DLD1 (cell line): ENCODE results near the gene MCTP1.
"Not testable (repeated sequence)": the region's sequence is repeated elsewhere in the genome, so short reads cannot be mapped to it uniquely, and the experiment has no call there.

Experiments
- in situ Hi-C: cut with HindIII; loops from 2 replicates; pipeline ENCODE4 v1.10.0; 2017; ENCODE audit warnings: low sequenced_read_pairs

Gene MCTP1

DNA sequence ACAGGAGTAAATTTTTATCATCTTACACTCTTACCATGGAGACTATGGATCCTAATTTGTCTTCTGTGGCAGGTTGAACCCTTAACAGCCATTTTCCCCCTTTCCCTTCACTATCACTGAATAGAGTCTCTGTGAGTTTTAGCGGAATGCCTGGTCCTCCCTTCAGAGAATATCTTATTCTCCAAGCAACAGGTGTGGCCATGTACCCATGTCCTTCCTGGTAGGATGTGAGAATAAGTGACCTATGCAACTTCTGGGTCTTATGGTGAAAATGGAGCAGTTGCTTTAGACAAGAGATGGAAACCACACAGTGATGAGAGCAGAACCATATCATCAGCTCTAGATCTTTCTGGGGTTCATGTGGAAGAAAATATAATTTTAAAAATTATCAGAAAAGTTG lies 312.6 kb downstream of the MCTP1 start:
- in situ Hi-C loops, result no loop called here

- in situ Hi-C loops, result no loop called here
Observed at GRCh38 chr5:94969174-94969573, 315.7 kb downstream of the MCTP1 start.

GRCh38 chr5:94968507-94969095 lies 316.3 kb downstream of the MCTP1 start:
- in situ Hi-C loops, result no loop called here

DNA sequence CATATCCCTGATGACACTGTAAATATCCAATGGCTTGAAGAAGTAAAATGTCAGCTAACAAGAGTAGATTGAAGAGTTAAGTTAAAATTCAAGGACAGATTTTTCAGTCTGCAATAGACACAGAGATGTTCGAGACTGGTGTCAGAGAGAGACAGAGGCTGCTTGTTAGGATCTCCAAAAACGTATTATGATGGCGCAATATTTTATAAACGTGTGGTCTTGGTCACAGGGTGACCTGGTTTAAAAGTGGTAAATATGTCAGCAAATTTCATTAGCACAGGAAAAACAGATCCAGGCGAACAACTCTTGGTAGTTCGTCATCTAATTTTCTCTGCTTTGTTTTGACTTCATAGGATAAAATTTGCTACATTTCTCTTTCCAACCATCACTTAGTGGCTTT lies 317.4 kb downstream of the MCTP1 start:
- in situ Hi-C loops, result no loop called here

- in situ Hi-C loops, result not testable (repeated sequence)
Observed at GRCh38 chr5:94959279-94959678, 325.6 kb downstream of the MCTP1 start.

DNA sequence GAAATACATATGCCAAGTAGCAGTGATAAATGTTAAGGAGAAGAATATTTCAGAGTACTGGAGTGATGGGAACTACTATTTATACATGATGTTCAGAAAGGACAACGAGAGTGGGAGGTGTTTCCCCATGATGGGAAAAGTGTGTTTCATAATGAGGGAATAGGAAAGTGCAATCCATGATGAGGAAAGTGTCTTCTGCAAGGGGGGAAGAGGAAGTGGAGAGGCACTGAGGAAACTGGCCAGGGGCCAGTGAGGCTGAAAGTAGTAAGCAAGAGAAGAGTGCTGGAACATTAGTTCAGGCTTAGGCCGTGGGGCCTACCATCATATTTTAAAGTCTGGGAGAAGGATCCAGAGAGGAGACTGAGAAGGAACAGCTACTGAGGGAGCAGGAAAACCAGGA lies 339.2 kb downstream of the MCTP1 start:
- in situ Hi-C loops, result no loop called here

DNA sequence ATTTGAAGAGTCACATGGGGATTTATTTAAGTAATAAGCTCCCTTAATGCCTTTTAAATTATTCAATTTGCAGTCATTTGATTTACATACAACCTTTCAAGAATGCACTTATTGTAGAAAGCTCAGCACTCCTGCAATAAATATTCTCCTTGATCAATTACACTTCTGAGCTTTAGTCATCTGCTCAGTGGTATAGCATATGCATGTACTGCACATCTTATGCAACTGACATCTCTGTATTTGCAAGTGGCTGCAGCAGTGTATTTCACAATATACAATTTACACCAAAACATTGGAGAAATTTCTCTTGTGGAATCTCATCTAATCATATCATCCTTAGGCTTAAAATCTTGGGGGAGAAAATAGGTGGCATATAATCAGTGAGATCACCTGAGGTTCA lies 340.7 kb downstream of the MCTP1 start:
- in situ Hi-C loops, result no loop called here

GRCh38 chr5:94941122-94941755 lies 343.7 kb downstream of the MCTP1 start:
- in situ Hi-C loops, result no loop called here

DNA sequence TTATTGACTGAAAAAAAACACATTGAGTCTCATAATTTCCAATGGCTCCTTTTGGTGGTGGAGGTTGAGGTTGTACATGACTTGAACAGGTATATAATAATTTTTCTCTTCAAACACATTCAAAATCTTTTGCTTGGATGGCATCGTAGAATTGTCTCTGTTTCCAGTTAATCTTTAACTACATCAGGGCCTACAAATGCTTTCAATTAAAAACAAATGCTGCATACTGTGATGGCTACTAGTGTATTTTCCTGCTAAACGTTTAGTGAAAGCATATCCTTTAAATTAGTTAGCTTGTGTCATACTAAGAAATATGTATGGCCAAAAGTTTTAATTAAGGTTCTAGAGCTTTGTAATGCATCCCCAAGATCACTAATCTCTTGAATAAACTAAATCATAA lies 352.6 kb downstream of the MCTP1 start:
- in situ Hi-C loops, result no loop called here

- in situ Hi-C loops, result no loop called here
Observed at GRCh38 chr5:94928891-94929290, 356.0 kb downstream of the MCTP1 start.

DNA sequence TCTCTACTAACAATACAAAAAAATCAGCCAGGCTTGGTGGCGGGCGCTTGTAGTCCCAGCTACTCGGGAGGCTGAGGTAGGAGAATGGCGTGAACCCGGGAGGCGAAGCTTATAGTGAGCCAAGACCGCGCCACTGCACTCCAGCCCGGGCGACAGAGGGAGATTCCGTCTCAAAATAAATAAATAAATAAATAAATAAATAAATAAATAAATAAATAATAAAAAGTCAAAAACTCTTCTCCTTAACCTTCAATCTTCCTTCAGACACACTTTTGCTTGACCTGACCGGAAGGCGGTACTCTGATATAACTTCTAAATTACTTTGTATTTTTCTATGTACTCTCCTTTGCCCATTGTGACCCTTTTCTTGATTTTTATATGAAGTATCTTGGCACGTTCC lies 364.3 kb downstream of the MCTP1 start:
- in situ Hi-C loops, result no loop called here

GRCh38 chr5:94916619-94917018 lies 368.3 kb downstream of the MCTP1 start:
- in situ Hi-C loops, result no loop called here

GRCh38 chr5:94911276-94911675 lies 373.6 kb downstream of the MCTP1 start:
- in situ Hi-C loops, result no loop called here

DNA sequence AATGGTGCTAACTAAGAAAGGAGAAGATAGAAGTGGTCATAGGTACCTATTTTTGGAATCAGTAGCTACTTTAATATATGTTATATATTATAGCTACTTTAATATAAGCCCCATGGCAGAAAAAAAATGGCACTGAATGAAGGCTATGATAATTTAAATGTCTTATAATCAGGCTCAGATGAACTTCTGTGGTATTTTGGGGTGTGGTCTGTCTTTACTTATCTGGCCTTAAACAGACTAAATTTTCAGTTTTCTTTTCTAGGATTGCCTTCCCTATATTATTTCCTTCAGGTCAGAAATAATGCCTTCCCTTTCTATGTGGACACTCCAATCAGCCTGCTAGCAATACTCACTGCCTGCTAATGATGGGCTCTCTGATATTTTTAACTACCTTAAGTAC lies 374.2 kb downstream of the MCTP1 start:
- in situ Hi-C loops, result no loop called here

DNA sequence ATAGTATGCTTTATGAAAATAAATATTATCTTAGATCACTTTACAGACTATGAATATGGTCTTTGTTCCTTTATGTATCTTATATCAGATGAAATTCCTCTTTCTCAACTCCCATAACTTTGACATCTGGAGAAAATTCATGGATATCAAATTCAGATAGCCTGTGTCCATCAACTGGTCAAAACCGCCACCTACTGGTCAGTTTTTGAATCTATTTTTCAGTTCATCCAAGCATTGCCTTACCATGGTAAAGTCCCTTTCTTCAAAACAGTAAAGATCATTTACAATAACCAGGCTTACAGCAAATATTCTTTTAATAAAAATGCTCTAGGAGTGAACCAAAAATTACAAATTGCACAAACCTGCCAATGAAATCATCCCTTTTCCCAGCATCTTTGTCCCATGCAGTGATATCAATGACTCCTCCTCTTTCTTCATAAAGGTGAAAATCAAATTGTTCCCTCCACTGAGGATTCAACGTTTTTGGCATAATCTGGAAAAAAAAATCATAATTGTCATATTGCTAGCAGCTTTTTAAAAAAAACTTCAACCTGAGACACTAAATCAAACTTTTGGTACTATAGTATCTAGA lies 375.9 kb downstream of the MCTP1 start:
- in situ Hi-C loops, result no loop called here

DNA sequence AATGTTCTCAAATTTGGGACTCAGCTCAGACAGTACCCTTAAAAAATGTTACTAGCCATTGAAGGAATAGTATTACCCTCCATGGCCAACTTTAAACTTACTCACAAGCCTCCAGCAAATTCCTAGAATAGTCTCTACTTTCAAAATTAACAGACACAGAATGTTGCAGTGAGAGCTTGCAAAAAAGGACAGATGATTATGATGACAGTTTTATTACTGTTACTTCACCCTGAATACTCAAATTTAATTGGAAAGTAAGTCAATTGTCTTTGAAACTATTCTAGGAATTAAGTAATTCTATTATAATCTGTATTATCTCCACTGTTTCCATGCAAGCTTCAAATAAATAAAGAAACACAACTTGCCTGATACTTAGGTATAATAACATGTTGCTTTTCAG lies 378.1 kb downstream of the MCTP1 start:
- in situ Hi-C loops, result no loop called here

DNA sequence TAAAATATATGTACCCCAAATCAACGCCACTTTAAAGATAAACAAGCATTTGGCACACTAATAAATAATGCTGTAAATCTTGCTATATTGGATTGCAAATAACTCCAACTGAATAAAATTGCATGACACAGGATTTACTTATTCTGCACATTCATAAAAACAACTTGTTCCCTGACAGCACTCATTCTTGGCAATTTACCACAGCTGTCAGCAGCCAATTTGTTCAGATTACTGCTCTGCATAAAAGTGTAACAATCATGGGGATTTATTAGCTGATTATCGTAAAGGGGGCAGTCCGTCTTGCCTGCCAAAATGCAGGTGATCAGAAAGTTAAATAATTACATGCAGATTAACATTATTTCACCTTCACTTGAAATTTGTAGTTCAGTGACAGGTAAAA lies 381.2 kb downstream of the MCTP1 start:
- in situ Hi-C loops, result no loop called here

DNA sequence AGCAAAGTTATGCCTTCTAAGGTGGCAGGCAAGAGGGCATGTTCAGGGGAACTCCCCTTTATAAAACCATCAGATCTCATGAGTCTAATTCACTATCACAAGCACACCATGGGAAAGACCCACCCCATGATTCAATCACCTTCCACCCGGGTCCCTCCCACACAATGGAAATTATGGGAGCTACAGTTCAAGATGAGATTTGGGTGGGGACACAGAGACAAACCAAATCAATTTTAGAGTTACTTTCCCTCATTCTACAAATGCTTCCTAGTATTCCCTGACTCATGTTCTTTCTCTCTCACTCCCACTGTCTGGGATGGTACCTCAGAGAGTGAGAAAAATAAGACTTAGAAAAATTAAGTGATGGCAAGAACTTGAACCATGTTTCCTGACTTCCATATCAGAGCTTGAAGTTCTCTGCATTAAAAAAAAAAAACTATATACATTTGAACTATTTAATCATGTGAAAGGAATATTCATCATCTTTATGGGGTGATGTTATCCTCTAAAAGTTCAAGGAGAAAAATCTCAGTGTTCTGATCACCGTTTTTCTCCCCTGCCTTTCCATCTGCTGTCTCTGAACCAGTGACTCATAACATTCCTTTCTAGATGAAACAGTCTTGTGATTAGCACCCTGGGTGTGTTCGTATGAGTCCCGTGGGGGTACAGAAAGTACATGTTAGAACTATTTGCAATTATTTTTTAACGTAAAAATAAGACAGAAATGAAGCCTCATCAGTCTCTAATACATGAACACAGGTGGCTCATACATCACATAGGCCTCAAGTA lies 383.5 kb downstream of the MCTP1 start:
- in situ Hi-C loops, result no loop called here

DNA sequence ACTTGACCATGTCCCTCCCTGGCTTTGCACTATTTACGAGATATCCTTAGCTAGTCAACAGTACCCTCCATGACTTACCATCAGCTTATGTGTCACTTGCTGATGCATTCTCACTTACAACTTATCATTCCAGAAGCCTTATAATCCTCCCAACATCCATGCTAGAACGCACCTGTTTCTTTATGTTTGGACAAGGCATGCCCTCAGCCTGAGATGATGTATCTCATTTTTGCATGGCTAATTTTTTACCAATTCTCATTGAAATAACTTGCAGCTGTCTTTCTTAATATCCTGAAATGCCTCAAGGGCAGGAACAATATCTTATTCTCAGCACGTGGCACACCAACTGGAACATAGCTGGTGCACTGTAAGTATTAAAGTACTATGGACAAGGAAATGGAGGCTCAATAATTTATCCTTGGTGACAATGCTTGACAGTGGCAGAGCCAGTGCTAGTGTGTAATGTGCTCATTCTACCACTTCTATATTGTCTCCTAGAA lies 384.8 kb downstream of the MCTP1 start:
- in situ Hi-C loops, result no loop called here

GRCh38 chr5:94893412-94894135 lies 391.3 kb downstream of the MCTP1 start:
- in situ Hi-C loops, result no loop called here

GRCh38 chr5:94891972-94892371 lies 392.9 kb downstream of the MCTP1 start:
- in situ Hi-C loops, result no loop called here
